ENCODE measurements around the gene KLHDC4.

KLHDC4 gene

DNA sequence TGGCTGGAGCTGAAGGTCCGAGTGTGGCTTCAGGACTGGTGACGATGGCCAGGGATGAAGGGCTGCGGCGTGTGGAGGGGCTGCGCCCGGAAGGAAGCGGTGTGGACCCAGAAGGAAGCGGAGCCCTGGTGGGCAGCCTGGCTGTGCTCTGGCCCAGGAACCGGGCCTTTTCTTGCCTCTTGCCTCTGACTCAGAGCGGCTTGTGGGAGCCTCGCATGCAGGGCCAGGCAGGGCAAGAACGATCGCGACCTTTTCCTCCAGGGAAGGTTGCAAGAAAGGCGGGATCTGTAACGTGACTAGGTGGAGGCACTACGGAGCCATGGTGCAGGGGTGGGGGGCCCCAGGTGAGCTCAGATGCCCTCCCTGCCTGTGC is 85.5 kb downstream of the KLHDC4 start:
- Histone ChIP-seq H3K36me3 (ENCODE audit: control insufficient read depth in 5 of 5, insufficient read depth in 5 of 5, low read length in 5 of 5) (no peaks in the 10 kb centered on the region), H3K4me1 (ENCODE audit: control insufficient read depth in 5 of 5, insufficient read depth in 5 of 5, low read length in 5 of 5) (peaks cover 0 to 3% (median 0%) of the 10 kb centered on the region in 5 donors), H3K4me3 (ENCODE audit: low read depth in 1 of 5, low read length in 5 of 5) (no peak overlapping the region), H3K9ac (ENCODE audit: low read length in 5 of 5) (no peak overlapping the region), H3K27ac (ENCODE audit: low read depth, low read length) (no peak overlapping the region), H3K9me3 (ENCODE audit: control insufficient read depth in 5 of 5, low read length in 5 of 5) (no peaks in the 10 kb centered on the region), H3K27me3 (ENCODE audit: control insufficient read depth in 5 of 5, insufficient read depth in 4 of 5, low read length in 5 of 5) (peaks cover 13 to 39% (median 27%) of the 10 kb centered on the region in 5 donors)

DNA sequence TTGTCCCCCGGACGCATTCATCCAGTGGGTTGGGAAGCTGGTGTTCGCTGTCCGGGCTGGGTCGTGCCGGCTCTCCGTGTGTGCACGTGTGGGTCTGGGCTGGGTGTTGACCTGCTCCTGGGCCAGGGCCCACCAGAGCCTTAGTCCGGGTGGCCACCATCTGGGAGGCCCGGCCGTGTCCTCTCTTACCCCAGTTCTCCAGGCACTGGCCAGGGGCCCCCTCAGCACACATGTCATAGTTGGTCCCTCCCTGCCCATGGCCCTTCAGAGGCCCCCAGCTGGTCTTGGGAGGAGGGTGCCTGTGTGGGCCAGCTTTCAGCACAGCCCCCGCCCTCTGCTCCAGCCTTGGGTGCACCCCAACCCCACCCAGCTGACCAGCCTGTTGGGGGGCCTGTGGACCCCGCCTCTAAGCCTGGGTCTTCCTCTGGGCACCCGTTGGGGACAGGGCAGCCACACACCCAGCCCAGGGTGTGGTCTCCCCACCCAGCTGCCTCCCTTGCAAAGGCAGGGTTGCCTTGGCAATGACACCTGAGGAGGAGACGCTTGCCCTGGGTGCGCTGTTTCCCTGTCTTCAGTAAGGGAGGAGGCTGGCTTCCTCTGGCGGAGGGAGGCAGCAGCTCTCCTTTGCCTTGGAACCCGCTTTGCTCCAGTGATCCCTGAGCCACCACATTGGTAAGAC is 86.1 kb downstream of the KLHDC4 start:
- Histone ChIP-seq H3K9ac (ENCODE audit: low read length in 5 of 5) (no peak overlapping the region), H3K4me1 (ENCODE audit: control insufficient read depth in 5 of 5, insufficient read depth in 5 of 5, low read length in 5 of 5) (peaks cover 0 to 3% (median 0%) of the 10 kb centered on the region in 5 donors), H3K27ac (ENCODE audit: low read depth, low read length) (no peak overlapping the region), H3K27me3 (ENCODE audit: control insufficient read depth in 5 of 5, insufficient read depth in 4 of 5, low read length in 5 of 5) (peaks cover 13 to 37% (median 23%) of the 10 kb centered on the region in 5 donors), H3K4me3 (ENCODE audit: low read depth in 1 of 5, low read length in 5 of 5) (no peak overlapping the region), H3K9me3 (ENCODE audit: control insufficient read depth in 5 of 5, low read length in 5 of 5) (no peaks in the 10 kb centered on the region), H3K36me3 (ENCODE audit: control insufficient read depth in 5 of 5, insufficient read depth in 5 of 5, low read length in 5 of 5) (no peaks in the 10 kb centered on the region)

DNA sequence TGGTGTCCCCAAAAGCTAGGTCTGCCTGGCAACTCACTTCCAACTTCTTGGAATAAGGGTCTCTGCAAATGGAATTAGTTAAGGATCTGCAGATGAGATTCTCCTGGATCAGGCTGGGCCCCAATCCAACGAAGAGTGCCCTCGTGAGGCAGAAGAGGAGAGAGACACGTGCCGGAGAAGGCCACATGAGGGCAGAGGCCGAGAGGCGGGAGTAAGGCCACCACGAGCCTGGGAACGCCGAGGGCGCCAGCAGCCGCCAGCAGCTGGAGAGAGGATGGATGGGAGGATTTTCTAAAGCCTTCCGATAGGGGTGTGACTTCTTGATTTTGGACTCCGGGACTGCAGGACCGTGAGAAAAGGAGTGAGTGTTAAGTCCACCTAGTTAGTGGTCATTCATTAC is 87.2 kb downstream of the KLHDC4 start:
- H3K36me3 ChIP-seq (ENCODE audit: control insufficient read depth in 5 of 5, insufficient read depth in 5 of 5, low read length in 5 of 5), result no peaks in the 10 kb centered on the region
- H3K9ac ChIP-seq (ENCODE audit: low read length in 5 of 5), result no peak overlapping the region
- H3K27ac ChIP-seq (ENCODE audit: low read depth, low read length), result no peak overlapping the region
- no peaks in the 10 kb centered on the region for H3K4me1 ChIP-seq (ENCODE audit: control insufficient read depth in 5 of 5, insufficient read depth in 5 of 5, low read length in 5 of 5)
- peaks cover 5 to 31% (median 16%) of the 10 kb centered on the region in 5 donors for H3K27me3 ChIP-seq (ENCODE audit: control insufficient read depth in 5 of 5, insufficient read depth in 4 of 5, low read length in 5 of 5)
- H3K9me3 ChIP-seq (ENCODE audit: control insufficient read depth in 5 of 5, low read length in 5 of 5), result no peaks in the 10 kb centered on the region
- no peak overlapping the region for H3K4me3 ChIP-seq (ENCODE audit: low read depth in 1 of 5, low read length in 5 of 5)

DNA sequence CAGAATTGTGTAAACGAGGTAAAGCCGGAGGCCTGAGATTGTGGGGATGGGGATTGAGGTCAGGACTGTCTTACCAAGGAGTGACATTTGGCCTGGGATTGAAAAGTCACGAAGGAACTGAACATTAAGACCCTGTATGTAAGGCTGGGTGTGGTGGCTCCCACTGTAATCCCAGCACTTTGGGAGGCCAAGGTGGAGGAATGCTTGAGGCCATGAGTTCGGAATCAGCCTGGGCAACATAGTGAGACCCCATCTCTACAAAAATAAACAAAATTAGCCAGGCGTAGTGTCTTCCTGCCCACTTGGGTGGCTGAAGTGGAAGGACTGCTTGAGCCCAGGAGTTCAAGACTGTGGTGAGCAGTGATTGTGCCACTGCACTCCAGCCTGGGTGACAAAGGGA is 88.0 kb downstream of the KLHDC4 start:
- H3K4me1 ChIP-seq (ENCODE audit: control insufficient read depth in 5 of 5, insufficient read depth in 5 of 5, low read length in 5 of 5), result no peaks in the 10 kb centered on the region
- no peak overlapping the region for H3K9ac ChIP-seq (ENCODE audit: low read length in 5 of 5)
- H3K4me3 ChIP-seq (ENCODE audit: low read depth in 1 of 5, low read length in 5 of 5), result no peak overlapping the region
- H3K36me3 ChIP-seq (ENCODE audit: control insufficient read depth in 5 of 5, insufficient read depth in 5 of 5, low read length in 5 of 5), result no peaks in the 10 kb centered on the region
- H3K27ac ChIP-seq (ENCODE audit: low read depth, low read length), result no peak overlapping the region
- peaks cover 3 to 28% (median 14%) of the 10 kb centered on the region in 5 donors for H3K27me3 ChIP-seq (ENCODE audit: control insufficient read depth in 5 of 5, insufficient read depth in 4 of 5, low read length in 5 of 5)
- H3K9me3 ChIP-seq (ENCODE audit: control insufficient read depth in 5 of 5, low read length in 5 of 5), result no peaks in the 10 kb centered on the region

DNA sequence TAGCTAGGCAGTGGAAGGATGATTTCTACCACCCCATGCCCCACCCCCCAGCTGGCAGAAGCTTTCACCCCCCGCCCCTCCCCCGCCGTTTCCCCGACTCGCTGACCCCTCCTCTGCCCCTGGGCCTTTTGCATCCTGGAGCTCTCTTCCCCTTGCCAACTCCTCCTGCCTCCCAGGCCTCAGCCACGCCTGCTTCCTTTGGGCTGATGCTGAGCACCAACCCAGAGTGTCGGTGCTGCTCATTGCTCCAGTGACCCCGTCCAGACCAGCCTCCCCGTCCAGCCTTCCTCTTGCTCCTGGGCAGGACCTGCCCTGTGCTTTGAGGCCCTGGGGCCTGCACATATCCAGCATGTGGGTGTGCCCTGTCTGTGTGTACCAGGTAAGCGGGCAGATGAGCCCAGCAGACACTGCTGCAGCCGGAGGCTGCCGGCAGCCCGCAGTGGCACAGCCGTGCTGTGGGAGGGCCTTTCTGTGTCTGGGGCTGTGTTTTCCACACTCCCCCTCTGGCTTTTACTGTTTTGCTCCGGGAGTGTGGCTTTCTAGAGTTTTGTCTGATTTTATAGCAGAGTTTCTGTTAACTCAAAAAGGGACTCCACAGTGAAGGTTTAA is 90.6 kb downstream of the KLHDC4 start:
- no peak overlapping the region for H3K4me3 ChIP-seq (ENCODE audit: low read depth in 1 of 5, low read length in 5 of 5)

GRCh38 chr16:87674419-87674818 is 91.4 kb downstream of the KLHDC4 start:
- no peak overlapping the region for H3K9ac ChIP-seq (ENCODE audit: low read length in 5 of 5)
- H3K36me3 ChIP-seq (ENCODE audit: control insufficient read depth in 5 of 5, insufficient read depth in 5 of 5, low read length in 5 of 5), result no peaks in the 10 kb centered on the region
- H3K27ac ChIP-seq (ENCODE audit: low read depth, low read length), result no peak overlapping the region
- peaks cover 2 to 19% (median 16%) of the 10 kb centered on the region in 5 donors for H3K27me3 ChIP-seq (ENCODE audit: control insufficient read depth in 5 of 5, insufficient read depth in 4 of 5, low read length in 5 of 5)
- H3K4me1 ChIP-seq (ENCODE audit: control insufficient read depth in 5 of 5, insufficient read depth in 5 of 5, low read length in 5 of 5), result no peaks in the 10 kb centered on the region
- no peaks in the 10 kb centered on the region for H3K9me3 ChIP-seq (ENCODE audit: control insufficient read depth in 5 of 5, low read length in 5 of 5)
- no peak overlapping the region for H3K4me3 ChIP-seq (ENCODE audit: low read depth in 1 of 5, low read length in 5 of 5)

More for the DNA sequence above, 90.6 kb downstream of the KLHDC4 start:
- no peaks in the 10 kb centered on the region for H3K9me3 ChIP-seq (ENCODE audit: control insufficient read depth in 5 of 5, low read length in 5 of 5)
- no peak overlapping the region for H3K27ac ChIP-seq (ENCODE audit: low read depth, low read length)
- H3K4me1 ChIP-seq (ENCODE audit: control insufficient read depth in 5 of 5, insufficient read depth in 5 of 5, low read length in 5 of 5), result no peaks in the 10 kb centered on the region
- no peak overlapping the region for H3K9ac ChIP-seq (ENCODE audit: low read length in 5 of 5)
- no peaks in the 10 kb centered on the region for H3K36me3 ChIP-seq (ENCODE audit: control insufficient read depth in 5 of 5, insufficient read depth in 5 of 5, low read length in 5 of 5)
- peaks cover 2 to 19% (median 15%) of the 10 kb centered on the region in 5 donors for H3K27me3 ChIP-seq (ENCODE audit: control insufficient read depth in 5 of 5, insufficient read depth in 4 of 5, low read length in 5 of 5)

DNA sequence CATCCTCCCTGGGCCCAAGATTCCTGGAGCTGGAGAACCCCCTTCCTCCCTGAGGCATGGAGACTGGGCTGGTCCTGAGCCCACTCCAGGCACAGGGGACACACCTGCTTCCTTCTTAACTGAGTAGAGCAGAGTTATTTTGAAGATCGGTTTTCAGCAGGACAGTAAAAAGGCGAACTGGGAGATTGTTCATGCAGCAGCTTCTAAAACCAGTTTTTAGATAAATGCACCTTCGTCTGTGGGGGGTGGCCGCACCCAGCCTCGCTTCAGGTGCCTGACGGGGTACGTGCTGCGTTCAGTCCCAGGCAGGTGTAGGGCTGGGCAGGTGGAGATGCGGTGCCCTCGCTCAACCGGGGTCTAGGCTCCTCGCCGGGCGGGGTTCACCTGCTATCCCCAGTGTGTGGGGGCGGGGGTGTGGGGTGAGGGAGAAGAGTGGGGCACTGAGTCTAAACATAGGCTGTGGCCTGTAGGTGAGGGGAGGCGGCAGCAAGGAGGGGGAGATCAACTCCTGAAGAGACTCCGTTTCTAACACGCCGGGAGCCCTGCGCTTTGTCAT is 94.0 kb downstream of the KLHDC4 start:
- peaks cover 8 to 28% (median 21%) of the 10 kb centered on the region in 5 donors for H3K27me3 ChIP-seq (ENCODE audit: control insufficient read depth in 5 of 5, insufficient read depth in 4 of 5, low read length in 5 of 5)
- H3K4me3 ChIP-seq (ENCODE audit: low read depth in 1 of 5, low read length in 5 of 5), result no peak overlapping the region
- no peak overlapping the region for H3K27ac ChIP-seq (ENCODE audit: low read depth, low read length)
- H3K9ac ChIP-seq (ENCODE audit: low read length in 5 of 5), result no peak overlapping the region
- no peaks in the 10 kb centered on the region for H3K9me3 ChIP-seq (ENCODE audit: control insufficient read depth in 5 of 5, low read length in 5 of 5)
- peaks cover 0 to 2% (median 0%) of the 10 kb centered on the region in 5 donors for H3K4me1 ChIP-seq (ENCODE audit: control insufficient read depth in 5 of 5, insufficient read depth in 5 of 5, low read length in 5 of 5)
- no peaks in the 10 kb centered on the region for H3K36me3 ChIP-seq (ENCODE audit: control insufficient read depth in 5 of 5, insufficient read depth in 5 of 5, low read length in 5 of 5)

- H3K4me3 ChIP-seq (ENCODE audit: low read depth in 1 of 5, low read length in 5 of 5), result no peak overlapping the region
- no peaks in the 10 kb centered on the region for H3K9me3 ChIP-seq (ENCODE audit: control insufficient read depth in 5 of 5, low read length in 5 of 5)
- H3K27me3 ChIP-seq (ENCODE audit: control insufficient read depth in 5 of 5, insufficient read depth in 4 of 5, low read length in 5 of 5), result peaks cover 8 to 30% (median 24%) of the 10 kb centered on the region in 5 donors
- no peaks in the 10 kb centered on the region for H3K36me3 ChIP-seq (ENCODE audit: control insufficient read depth in 5 of 5, insufficient read depth in 5 of 5, low read length in 5 of 5)
- H3K9ac ChIP-seq (ENCODE audit: low read length in 5 of 5), result no peak overlapping the region
- peaks cover 0 to 2% (median 0%) of the 10 kb centered on the region in 5 donors for H3K4me1 ChIP-seq (ENCODE audit: control insufficient read depth in 5 of 5, insufficient read depth in 5 of 5, low read length in 5 of 5)
- H3K27ac ChIP-seq (ENCODE audit: low read depth, low read length), result no peak overlapping the region
These were observed 94.6 kb downstream of the KLHDC4 start for GRCh38 chr16:87671221-87671620.

DNA sequence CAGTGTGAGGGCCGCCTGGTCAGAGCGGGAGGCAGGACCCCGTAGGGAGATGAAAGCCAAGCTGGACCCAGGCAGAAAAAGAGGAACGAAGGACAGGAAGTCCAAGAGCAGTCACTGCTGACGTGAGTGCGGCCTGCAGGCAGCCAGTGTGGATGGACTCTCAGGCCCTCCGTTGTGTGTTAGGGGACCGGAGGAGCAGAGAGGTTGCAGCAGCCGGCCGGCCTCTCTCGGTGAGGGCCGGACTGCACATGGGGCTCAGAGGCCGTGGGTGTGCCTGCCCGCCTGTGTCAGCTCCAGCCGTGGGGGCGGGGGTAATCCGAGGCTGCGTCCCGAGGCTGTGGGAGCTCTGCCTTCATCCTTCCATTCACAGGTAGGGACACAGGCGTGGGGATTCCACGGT is 96.1 kb downstream of the KLHDC4 start:
- no peaks in the 10 kb centered on the region for H3K9me3 ChIP-seq (ENCODE audit: control insufficient read depth in 5 of 5, low read length in 5 of 5)
- peaks cover 8 to 35% (median 26%) of the 10 kb centered on the region in 5 donors for H3K27me3 ChIP-seq (ENCODE audit: control insufficient read depth in 5 of 5, insufficient read depth in 4 of 5, low read length in 5 of 5)
- H3K36me3 ChIP-seq (ENCODE audit: control insufficient read depth in 5 of 5, insufficient read depth in 5 of 5, low read length in 5 of 5), result no peaks in the 10 kb centered on the region
- H3K27ac ChIP-seq (ENCODE audit: low read depth, low read length), result no peak overlapping the region
- H3K4me1 ChIP-seq (ENCODE audit: control insufficient read depth in 5 of 5, insufficient read depth in 5 of 5, low read length in 5 of 5), result peaks cover 0 to 2% (median 0%) of the 10 kb centered on the region in 5 donors
- H3K9ac ChIP-seq (ENCODE audit: low read length in 5 of 5), result no peak overlapping the region
- no peak overlapping the region for H3K4me3 ChIP-seq (ENCODE audit: low read depth in 1 of 5, low read length in 5 of 5)

- peaks cover 13 to 42% (median 26%) of the 10 kb centered on the region in 5 donors for H3K27me3 ChIP-seq (ENCODE audit: control insufficient read depth in 5 of 5, insufficient read depth in 4 of 5, low read length in 5 of 5)
- no peaks in the 10 kb centered on the region for H3K9me3 ChIP-seq (ENCODE audit: control insufficient read depth in 5 of 5, low read length in 5 of 5)
- H3K27ac ChIP-seq (ENCODE audit: low read depth, low read length), result no peak overlapping the region
- no peak overlapping the region for H3K9ac ChIP-seq (ENCODE audit: low read length in 5 of 5)
- H3K4me3 ChIP-seq (ENCODE audit: low read depth in 1 of 5, low read length in 5 of 5), result no peak overlapping the region
- no peaks in the 10 kb centered on the region for H3K36me3 ChIP-seq (ENCODE audit: control insufficient read depth in 5 of 5, insufficient read depth in 5 of 5, low read length in 5 of 5)
- H3K4me1 ChIP-seq (ENCODE audit: control insufficient read depth in 5 of 5, insufficient read depth in 5 of 5, low read length in 5 of 5), result peaks cover 0 to 2% (median 0%) of the 10 kb centered on the region in 5 donors
These were observed 97.8 kb downstream of the KLHDC4 start for GRCh38 chr16:87667946-87668345.

Measured in subcutaneous abdominal adipose tissue (tissue), 5 donors.